Measurements from ENCODE around the gene RAMP3. TPM values are rescaled to one million over a fixed set of nuclear protein-coding genes. Genes with fewer than 3 reads are reported as not detected.

Gene RAMP3
- total and polyA plus RNA-seq, 8 donors, result 2.6 to 21.8 (median 11.1) TPM

DNA sequence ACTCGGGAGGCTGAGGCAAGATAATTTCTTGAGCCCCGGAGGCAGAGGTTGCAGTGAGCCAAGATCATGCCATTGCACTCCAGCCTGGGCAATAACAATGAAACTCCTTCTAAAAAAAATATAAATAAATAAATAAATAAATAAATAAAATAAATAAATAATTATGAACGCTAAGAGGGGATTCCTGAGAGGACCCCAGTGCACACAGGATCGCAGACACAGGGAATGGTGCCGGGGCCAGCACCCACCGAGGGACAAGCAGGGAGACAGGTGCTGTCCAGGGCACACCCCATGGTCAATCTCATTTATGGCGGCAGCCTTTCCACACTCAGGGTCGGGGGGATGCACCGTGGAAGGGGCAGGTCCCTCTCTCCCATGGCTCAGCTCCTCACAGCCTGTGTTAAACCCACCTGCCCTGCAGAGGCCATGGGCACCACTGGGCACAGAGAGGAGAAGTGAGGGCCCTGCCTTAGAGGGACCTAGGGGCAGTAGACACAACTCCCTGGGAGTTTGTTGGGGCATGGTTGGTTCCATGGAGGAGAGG, 2.2 kb upstream of the RAMP3 start:
- Histone ChIP-seq H3K9me3 (no peaks in the 10 kb centered on the region), H3K4me1 (peaks cover 0 to 14% (median 10%) of the 10 kb centered on the region in 4 donors), H3K4me3 (no peak overlapping the region), H3K36me3 (no peaks in the 10 kb centered on the region), H3K27me3 (peaks cover 0 to 57% (median 20%) of the 10 kb centered on the region in 3 donors), H3K27ac (no peak overlapping the region)
- no peak for DNase-seq
- WGBS, 5 donors, result 88 to 95% (median 93%) methylated on average over 9 of the region's 9 CpGs
- TF ChIP-seq EP300 (IDR thresholded peaks at IDR 0.05), result no peak
- TF ChIP-seq, protein P1, sequence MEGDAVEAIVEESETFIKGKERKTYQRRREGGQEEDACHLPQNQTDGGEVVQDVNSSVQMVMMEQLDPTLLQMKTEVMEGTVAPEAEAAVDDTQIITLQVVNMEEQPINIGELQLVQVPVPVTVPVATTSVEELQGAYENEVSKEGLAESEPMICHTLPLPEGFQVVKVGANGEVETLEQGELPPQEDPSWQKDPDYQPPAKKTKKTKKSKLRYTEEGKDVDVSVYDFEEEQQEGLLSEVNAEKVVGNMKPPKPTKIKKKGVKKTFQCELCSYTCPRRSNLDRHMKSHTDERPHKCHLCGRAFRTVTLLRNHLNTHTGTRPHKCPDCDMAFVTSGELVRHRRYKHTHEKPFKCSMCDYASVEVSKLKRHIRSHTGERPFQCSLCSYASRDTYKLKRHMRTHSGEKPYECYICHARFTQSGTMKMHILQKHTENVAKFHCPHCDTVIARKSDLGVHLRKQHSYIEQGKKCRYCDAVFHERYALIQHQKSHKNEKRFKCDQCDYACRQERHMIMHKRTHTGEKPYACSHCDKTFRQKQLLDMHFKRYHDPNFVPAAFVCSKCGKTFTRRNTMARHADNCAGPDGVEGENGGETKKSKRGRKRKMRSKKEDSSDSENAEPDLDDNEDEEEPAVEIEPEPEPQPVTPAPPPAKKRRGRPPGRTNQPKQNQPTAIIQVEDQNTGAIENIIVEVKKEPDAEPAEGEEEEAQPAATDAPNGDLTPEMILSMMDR (IDR thresholded peaks at IDR 0.05), result no peak
- no peak for TF ChIP-seq POLR2A (IDR thresholded peaks at IDR 0.05)
- no peak for TF ChIP-seq POLR2AphosphoS5 (IDR thresholded peaks at IDR 0.05)
- intact Hi-C loops (cut with DNase I; ENCODE audit: low total_unique reads), result loop anchor here (2.0 to 10.0 kb wide), 2 partner anchors 105 to 709 kb away; no protein-coding TSS in a partner anchor

DNA sequence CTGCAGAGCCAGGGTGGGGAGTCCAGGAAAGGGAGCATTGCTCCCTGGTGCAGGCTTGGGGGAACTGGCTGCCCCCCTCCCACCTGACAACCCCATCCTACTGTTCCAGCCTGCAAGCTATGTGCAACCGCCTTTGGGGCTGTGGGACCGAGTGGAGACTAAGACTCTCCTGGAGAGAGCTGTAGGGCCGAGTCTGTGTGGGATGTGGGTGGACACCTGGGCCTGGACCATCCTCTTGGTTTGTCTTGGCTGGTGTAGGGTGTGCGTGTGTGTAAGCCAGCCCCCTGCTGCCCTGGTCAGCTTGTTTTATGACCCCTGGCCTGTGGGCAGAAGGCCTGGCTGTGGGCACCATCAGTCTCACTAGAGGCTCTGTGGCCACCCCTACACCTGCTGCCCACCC, 1.6 kb upstream of the RAMP3 start:
- WGBS, 5 donors, result 69 to 93% (median 82%) methylated on average over 2 to 4 of the region's 4 CpGs
- Histone ChIP-seq H3K4me1 (peaks cover 0 to 14% (median 10%) of the 10 kb centered on the region in 4 donors), H3K9me3 (no peaks in the 10 kb centered on the region), H3K27me3 (peaks cover 0 to 55% (median 20%) of the 10 kb centered on the region in 3 donors), H3K36me3 (no peaks in the 10 kb centered on the region), H3K4me3 (no peak overlapping the region), H3K27ac (no peak overlapping the region)
- intact Hi-C loops (cut with DNase I; ENCODE audit: low total_unique reads), result loop anchor here (2.0 to 10.0 kb wide), 2 partner anchors 105 to 709 kb away; no protein-coding TSS in a partner anchor
- TF ChIP-seq POLR2A (IDR thresholded peaks at IDR 0.05) (no peak), EP300 (IDR thresholded peaks at IDR 0.05) (no peak), POLR2AphosphoS5 (IDR thresholded peaks at IDR 0.05) (no peak)
- TF ChIP-seq, protein P1 (IDR thresholded peaks at IDR 0.05), result no peak
- DNase-seq, result no peak

DNA sequence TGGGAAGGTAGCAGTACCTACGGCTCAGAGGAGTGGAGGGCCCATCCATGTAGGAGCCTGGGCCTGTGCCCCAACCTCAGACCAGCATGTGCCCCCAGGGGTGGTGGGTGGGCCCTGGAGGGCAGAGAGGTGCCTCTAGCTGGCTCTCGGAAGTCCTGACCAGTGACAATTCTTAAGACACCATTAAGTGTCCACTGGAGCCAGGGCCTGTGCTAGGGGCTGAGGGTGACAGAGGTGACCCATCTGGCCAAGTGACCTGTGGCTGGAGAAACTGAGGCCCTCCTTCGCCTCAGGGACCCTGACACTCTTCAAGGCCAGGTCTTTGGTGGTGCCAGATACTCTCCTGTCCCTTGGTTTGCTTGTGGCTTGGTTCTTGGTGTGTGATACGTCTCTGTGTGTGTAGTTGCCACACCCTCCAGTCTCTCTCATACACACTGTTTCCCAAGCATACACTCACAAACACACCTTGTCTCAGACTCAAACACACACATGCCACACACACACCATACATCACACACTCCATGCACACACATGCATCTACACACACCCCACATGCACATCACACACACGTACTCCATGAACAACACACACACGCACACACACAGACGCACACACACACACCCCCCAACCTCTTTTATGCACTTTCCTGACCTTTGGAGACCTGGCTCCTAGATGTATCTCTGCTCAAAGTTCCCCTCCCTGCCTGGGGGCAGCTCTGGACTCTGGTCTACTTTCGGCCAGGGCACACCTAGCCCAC, 897 bp upstream of the RAMP3 start:
- Histone ChIP-seq H3K27ac (peak overlapping the region in 1 of 5 donors; percentile 62), H3K36me3 (no peaks in the 10 kb centered on the region), H3K4me1 (peaks cover 0 to 14% (median 10%) of the 10 kb centered on the region in 4 donors), H3K4me3 (peak overlapping the region in 2 of 4 donors; percentile 34 to 52), H3K9me3 (no peaks in the 10 kb centered on the region), H3K27me3 (peaks cover 0 to 50% (median 20%) of the 10 kb centered on the region in 3 donors)
- intact Hi-C loops (cut with DNase I; ENCODE audit: low total_unique reads), result loop anchor here (10.0 kb wide), 1 partner anchor 708 kb away; no protein-coding TSS in a partner anchor
- WGBS, 5 donors, result 76 to 90% (median 76%) methylated on average over 8 of the region's 8 CpGs
- TF ChIP-seq, protein P1 (IDR thresholded peaks at IDR 0.05), result no peak
- TF ChIP-seq POLR2A (IDR thresholded peaks at IDR 0.05) (no peak), POLR2AphosphoS5 (IDR thresholded peaks at IDR 0.05) (no peak), EP300 (IDR thresholded peaks at IDR 0.05) (no peak)
- no peak for DNase-seq

DNA sequence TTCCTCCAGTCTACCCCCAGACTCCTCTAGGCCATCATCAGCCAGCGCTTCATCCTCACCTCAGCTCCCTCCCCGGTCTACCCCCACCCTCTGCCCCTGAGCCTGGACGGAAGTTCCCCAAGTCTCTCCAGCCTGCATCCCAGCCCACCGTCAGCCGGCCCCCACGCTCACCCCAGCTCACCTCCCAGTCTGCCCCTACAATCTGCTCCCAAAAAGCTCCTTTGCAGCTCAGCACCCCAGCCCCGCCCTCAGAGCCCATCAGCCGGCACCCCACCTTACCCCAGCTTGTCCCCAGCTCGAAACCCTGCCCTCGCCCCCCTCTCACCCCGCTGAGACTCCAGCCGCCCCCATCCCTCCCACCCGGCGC, 322 bp upstream of the RAMP3 start:
- Histone ChIP-seq H3K9me3 (no peaks in the 10 kb centered on the region), H3K36me3 (no peaks in the 10 kb centered on the region), H3K27me3 (peaks cover 0 to 50% (median 20%) of the 10 kb centered on the region in 3 donors), H3K4me1 (peaks cover 0 to 14% (median 10%) of the 10 kb centered on the region in 4 donors), H3K4me3 (peak overlapping the region; percentile 34 to 52 (median 40)), H3K27ac (peak overlapping the region in 2 of 5 donors; percentile 53 to 62)
- 5 to 17% (median 11%) methylated on average over 10 to 14 of the region's 14 CpGs for WGBS, 5 donors
- no peak for DNase-seq
- intact Hi-C loops (cut with DNase I; ENCODE audit: low total_unique reads), result loop anchor here (10.0 kb wide), 1 partner anchor 708 kb away; no protein-coding TSS in a partner anchor
- TF ChIP-seq, protein P1 (IDR thresholded peaks at IDR 0.05), result no peak
- no peak for TF ChIP-seq POLR2A (IDR thresholded peaks at IDR 0.05)
- no peak for TF ChIP-seq EP300 (IDR thresholded peaks at IDR 0.05)
- no peak for TF ChIP-seq POLR2AphosphoS5 (IDR thresholded peaks at IDR 0.05)
